Epithelial cell of esophagus (primary cell): ENCODE measurements around the gene IQGAP2.
"Not testable (repeated sequence)": the region's sequence is repeated elsewhere in the genome, so short reads cannot be mapped to it uniquely, and the experiment has no call there.

ENCODE experiments used
- DNase-seq: peaks from one replicate; pipeline ENCODE4 v3.0.0; 2010; ENCODE audit warnings: low read depth
- H3K4me3 ChIP-seq: 2 replicates; pipeline ENCODE4 v1.5.1; 2011; ENCODE audit warnings: mild to moderate bottlenecking, low read length, control low read depth
- CTCF ChIP-seq: IDR thresholded peaks from 2 replicates; pipeline ENCODE4 v1.5.1; 2011; ENCODE audit warnings: low read depth, mild to moderate bottlenecking, low read length, control low read depth, inconsistent platforms; ENCODE audit not compliant: insufficient read depth; ENCODE audit errors: missing control alignments

The IQGAP2 gene

DNA sequence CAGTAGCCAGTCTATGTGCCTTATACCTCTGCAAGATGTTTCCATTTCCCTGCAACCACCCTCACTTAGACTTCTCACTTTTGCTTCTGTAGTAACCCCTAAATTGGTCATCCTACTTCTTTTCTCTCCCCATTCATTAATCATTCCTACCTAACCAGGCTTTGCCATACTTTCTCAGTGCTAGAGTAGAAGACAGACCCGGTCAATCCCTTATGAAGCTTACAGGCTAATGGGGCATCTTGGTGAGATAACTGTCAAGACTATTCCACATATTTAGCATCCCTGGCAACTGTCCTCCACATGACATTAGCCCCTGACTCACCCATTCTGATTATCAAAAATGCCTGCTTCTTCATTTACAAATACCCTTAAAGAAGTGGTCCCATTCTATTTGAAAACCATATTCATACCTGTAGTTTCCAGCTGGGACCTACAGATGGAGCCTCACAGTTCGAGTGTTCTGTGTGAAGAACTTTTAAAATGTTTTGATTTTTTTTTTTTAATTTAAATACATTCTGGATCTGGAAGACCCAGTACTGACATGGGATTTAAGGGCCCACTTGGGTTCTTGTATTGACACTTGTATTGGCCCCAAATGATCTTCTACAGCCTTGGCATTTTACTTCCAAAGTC is 199.1 kb downstream of the IQGAP2 start:
- no peak for DNase-seq
- TF ChIP-seq CTCF = peak; percentile 47
- H3K4me3 ChIP-seq = no peak overlapping the region

DNA sequence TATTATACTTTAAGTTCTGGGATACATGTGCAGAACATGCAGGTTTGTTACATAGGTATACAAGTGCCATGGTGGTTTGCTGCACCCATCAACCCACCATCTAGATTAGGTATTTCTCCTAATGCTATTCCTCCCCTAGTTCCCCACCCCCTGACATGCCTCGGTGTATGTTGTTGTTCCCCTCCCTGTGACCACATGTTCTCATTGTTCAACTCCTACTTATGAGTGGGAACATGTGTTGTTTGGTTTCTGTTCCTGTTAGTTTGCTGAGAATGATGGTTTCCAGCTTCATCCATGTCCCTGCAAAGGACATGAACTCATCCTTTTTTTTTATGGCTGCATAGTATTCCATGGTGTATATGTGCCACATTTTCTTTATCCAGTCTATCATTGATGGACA is 200.9 kb downstream of the IQGAP2 start:
- H3K4me3 ChIP-seq, DNase-seq: not testable (repeated sequence)

- peak; percentile 36 for DNase-seq
- H3K4me3 ChIP-seq = no peak overlapping the region
- no peak for TF ChIP-seq CTCF
Observed at GRCh38 chr5:76604838-76605237, 201.8 kb downstream of the IQGAP2 start.

- TF ChIP-seq CTCF = no peak
- no peak overlapping the region for H3K4me3 ChIP-seq
- no peak for DNase-seq
Observed at GRCh38 chr5:76606701-76607100, 203.6 kb downstream of the IQGAP2 start.

- no peak for DNase-seq
- no peak for TF ChIP-seq CTCF
- no peak overlapping the region for H3K4me3 ChIP-seq
Observed at GRCh38 chr5:76607353-76607871, 204.3 kb downstream of the IQGAP2 start.

- DNase-seq = peak; percentile 41
- no peak for TF ChIP-seq CTCF
Observed at GRCh38 chr5:76608833-76609232, 205.7 kb downstream of the IQGAP2 start.

GRCh38 chr5:76610196-76610595 is 207.1 kb downstream of the IQGAP2 start:
- TF ChIP-seq CTCF = no peak
- DNase-seq = no peak
- H3K4me3 ChIP-seq = no peak overlapping the region

More at GRCh38 chr5:76608833-76609232, 205.7 kb downstream of the IQGAP2 start:
- H3K4me3 ChIP-seq = no peak overlapping the region
